Fibroblast of the aortic adventitia (primary cell): ENCODE data around the gene CPO. TPM values are rescaled to one million over a fixed set of nuclear protein-coding genes. Genes with fewer than 3 reads are reported as not detected.
A peak's percentile ranks its signal among the peaks of the same experiment; 100 is the strongest.

Experiments used
- DNase-seq: peaks from one replicate; pipeline ENCODE4 v3.0.0-alpha.2; 2010; ENCODE audit warnings: low read depth
- H3K4me3 ChIP-seq: 2 replicates; pipeline ENCODE4 v1.5.1; 2011; ENCODE audit warnings: low read depth, mild to moderate bottlenecking, control low read depth, low read length, moderate library complexity
- CTCF ChIP-seq: IDR thresholded peaks from 2 replicates; pipeline ENCODE4 v1.5.1; 2011; ENCODE audit warnings: mild to moderate bottlenecking, low read length, control low read depth, inconsistent platforms; ENCODE audit not compliant: insufficient read depth
- total RNA-seq: library from RNA; depleted of rRNA; stranded (reverse); fragments of >200 nt; gene quantifications from 2 replicates; pipeline ENCODE4 v1.2.3, GENCODE V29; 2012; ENCODE audit warnings: low replicate concordance

Gene CPO
- total RNA-seq, 1 donor: 0.18 TPM

GRCh38 chr2:206981086-206981674 is 41.9 kb downstream of the CPO start:
- no peak for TF ChIP-seq CTCF
- DNase-seq: no peak
- H3K4me3 ChIP-seq: no peak overlapping the region

DNA sequence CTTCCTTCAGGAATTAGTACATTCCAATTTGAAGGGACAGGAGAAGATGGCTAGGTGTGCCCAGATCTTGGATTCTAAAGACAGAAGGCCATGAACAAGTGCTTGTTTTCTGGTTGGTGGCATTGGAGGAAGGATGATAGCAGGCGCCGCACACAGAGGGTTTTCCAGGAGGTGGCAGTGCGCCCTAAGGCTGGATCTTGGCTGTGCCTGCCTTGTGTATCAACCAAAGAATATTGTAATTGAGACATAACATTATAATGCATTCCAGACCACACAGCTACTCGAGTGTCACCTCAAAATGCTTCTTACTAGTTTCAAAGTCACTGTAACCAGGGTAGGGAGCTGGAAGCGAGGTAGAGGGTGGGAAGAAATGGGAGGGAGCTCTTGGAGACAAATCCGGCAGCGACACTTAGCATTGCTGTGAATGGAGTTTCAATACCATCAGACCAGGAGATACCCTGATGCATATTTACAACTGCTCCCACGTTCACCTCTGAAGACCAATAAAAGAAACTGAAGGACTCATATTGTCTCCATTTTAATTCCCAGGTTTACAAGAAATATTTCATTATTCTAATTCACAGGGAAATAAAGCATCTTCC is 42.5 kb downstream of the CPO start:
- DNase-seq: peak; percentile 80
- peak; percentile 81 for TF ChIP-seq CTCF
- no peak overlapping the region for H3K4me3 ChIP-seq

DNA sequence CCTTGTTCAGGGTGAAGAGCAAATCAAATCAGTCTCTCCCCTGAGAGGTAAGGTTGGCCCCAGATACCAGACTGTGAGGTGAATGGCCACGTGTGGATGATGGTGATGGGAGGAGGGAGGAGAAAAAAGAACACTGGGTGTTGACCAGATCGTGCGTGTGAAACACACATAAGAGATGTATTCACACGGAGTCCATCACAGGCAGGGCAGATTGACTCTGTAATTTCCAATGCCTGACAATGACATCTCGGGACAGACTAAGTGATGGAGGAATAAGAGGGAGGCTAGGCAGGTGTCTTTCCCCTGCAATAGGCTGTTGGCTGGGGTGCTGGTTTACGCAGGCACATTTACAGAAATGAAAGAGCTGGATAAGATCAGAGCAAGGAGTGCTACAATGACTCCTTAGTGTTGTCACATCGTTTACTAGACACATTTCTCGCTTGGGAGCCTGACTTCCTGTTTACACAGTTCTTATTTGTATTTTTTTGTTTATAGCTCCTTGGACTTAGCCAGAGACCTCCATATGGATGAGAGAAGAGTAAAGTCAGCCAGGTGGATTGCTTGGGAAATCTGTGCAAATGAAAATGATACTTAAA is 43.1 kb downstream of the CPO start:
- no peak overlapping the region for H3K4me3 ChIP-seq
- no peak for DNase-seq
- no peak for TF ChIP-seq CTCF

- no peak for DNase-seq
- no peak overlapping the region for H3K4me3 ChIP-seq
- no peak for TF ChIP-seq CTCF
Measured at GRCh38 chr2:206983161-206983859, 44.0 kb downstream of the CPO start.

GRCh38 chr2:206984206-206984605 is 44.9 kb downstream of the CPO start:
- no peak for DNase-seq
- no peak for TF ChIP-seq CTCF
- H3K4me3 ChIP-seq: no peak overlapping the region

DNA sequence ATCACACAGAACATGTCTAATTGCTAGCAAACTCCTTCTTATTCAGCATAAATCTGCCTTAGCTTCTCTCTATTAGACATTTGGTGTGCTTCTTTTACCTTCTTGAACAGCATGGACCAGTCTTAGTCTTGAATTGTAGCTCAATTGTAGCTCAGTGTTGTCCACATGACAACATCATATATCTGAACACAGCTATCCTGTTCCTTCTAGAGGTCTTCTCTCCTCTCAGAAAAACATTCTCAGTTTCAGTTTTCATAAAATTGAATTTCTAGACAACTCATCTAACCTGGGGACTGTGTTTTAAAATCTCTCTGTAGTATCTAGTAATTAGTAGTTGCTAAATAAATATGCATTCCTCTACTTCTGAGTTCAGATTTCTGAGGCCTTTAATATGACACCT is 47.6 kb downstream of the CPO start:
- TF ChIP-seq CTCF: no peak
- no peak for DNase-seq
- H3K4me3 ChIP-seq: no peak overlapping the region
